Measurements from ENCODE around the gene ECSIT. TPM values are rescaled to one million over a fixed set of nuclear protein-coding genes. Genes with fewer than 3 reads are reported as not detected.

The ECSIT gene
- total and polyA plus RNA-seq, 11 donors, result 69.7 to 242 (median 133) TPM

GRCh38 chr19:11563532-11563931 is 34.6 kb upstream of the ECSIT start:
- H3K4me1 ChIP-seq, result peaks cover 0 to 19% (median 11%) of the 10 kb centered on the region in 12 donors
- no peaks in the 10 kb centered on the region for H3K27me3 ChIP-seq
- H3K4me3 ChIP-seq, result no peak overlapping the region
- TF ChIP-seq, protein P1, sequence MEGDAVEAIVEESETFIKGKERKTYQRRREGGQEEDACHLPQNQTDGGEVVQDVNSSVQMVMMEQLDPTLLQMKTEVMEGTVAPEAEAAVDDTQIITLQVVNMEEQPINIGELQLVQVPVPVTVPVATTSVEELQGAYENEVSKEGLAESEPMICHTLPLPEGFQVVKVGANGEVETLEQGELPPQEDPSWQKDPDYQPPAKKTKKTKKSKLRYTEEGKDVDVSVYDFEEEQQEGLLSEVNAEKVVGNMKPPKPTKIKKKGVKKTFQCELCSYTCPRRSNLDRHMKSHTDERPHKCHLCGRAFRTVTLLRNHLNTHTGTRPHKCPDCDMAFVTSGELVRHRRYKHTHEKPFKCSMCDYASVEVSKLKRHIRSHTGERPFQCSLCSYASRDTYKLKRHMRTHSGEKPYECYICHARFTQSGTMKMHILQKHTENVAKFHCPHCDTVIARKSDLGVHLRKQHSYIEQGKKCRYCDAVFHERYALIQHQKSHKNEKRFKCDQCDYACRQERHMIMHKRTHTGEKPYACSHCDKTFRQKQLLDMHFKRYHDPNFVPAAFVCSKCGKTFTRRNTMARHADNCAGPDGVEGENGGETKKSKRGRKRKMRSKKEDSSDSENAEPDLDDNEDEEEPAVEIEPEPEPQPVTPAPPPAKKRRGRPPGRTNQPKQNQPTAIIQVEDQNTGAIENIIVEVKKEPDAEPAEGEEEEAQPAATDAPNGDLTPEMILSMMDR (IDR thresholded peaks at IDR 0.05), result no peak
- TF ChIP-seq POLR2A (IDR thresholded peaks at IDR 0.05), result no peak
- H3K27ac ChIP-seq, result no peak overlapping the region
- no peak for ATAC-seq
- DNase-seq, result no peak
- 75 to 85% (median 80%) methylated on average over 8 of the region's 8 CpGs for WGBS, 4 donors
- no peaks in the 10 kb centered on the region for H3K36me3 ChIP-seq
- no peaks in the 10 kb centered on the region for H3K9me3 ChIP-seq
- intact Hi-C loops (cut with DNase I), result no loop called here

DNA sequence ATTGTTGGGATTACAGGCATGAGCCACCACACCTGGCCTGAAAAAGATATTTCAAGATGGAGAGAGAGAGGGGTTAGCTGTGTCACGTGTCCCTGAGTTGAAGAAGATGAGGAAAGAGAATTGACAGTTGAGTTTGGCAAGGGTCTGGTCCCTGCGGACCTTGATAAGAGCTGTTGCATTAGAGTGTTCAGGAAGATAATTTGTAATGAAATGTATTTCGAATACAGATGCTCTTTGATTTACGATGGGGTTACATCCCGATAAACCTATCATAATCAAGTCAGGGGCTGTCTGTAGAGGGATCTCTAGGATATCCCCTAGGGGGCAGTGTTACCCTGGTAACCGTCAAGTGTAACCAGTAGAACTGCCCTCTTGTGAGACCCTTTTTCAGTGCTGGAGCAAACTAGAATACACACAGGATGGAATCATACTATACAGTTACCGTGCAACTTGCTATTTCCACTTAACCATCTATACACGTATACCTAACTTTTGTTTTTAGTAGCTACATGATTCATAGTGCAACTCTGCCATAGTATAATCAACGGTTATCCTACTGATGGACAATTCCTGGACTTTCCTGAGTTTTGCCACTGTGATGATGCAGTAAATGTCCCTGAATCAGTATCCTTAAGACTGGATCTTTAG is 31.6 kb upstream of the ECSIT start:
- no peak for DNase-seq
- peaks cover 0 to 5% (median 0%) of the 10 kb centered on the region in 9 donors for H3K36me3 ChIP-seq
- H3K4me1 ChIP-seq, result peaks cover 0 to 35% (median 23%) of the 10 kb centered on the region in 12 donors
- no peak overlapping the region for H3K27ac ChIP-seq
- intact Hi-C loops (cut with DNase I), result no loop called here
- no peaks in the 10 kb centered on the region for H3K9me3 ChIP-seq
- H3K27me3 ChIP-seq, result no peaks in the 10 kb centered on the region
- WGBS, 4 donors, result 15 to 22% (median 19%) methylated on average over 9 of the region's 9 CpGs
- no peak for TF ChIP-seq POLR2A (IDR thresholded peaks at IDR 0.05)
- TF ChIP-seq, protein P1 (IDR thresholded peaks at IDR 0.05), result peak; percentile 39 to 83 (median 60)
- ATAC-seq, result peak in 3 of 4 donors; percentile 29 to 49 (median 46)
- peak overlapping the region in 4 of 12 donors; percentile 78 to 97 (median 90) for H3K4me3 ChIP-seq

GRCh38 chr19:11558881-11559828 is 30.2 kb upstream of the ECSIT start, which contains the start of gene ELOF1:
ELOF1 (minus strand) TSS chr19:11559230; CDS start chr19:11554347, 4,883 bp downstream.
- intact Hi-C loops (cut with DNase I), result loop anchor here in 3 of 10 donors (1.0 to 5.0 kb wide), 3 partner anchors 28 to 54 kb away; partner anchors contain the start of genes ZNF627 (in 1 of the 3) and ZNF653 (in 1 of the 3)
- H3K36me3 ChIP-seq, result peaks cover 0 to 15% (median 11%) of the 10 kb centered on the region in 9 donors

More at GRCh38 chr19:11558881-11559828, 30.2 kb upstream of the ECSIT start, which contains the start of gene ELOF1:
- ATAC-seq (peak; percentile 99), DNase-seq (peak; percentile 97 to 99 (median 99))
- peak within 1 kb of the TSS in 11 of 12 donors; percentile 70 to 88 (median 79) for H3K27ac ChIP-seq
- H3K9me3 ChIP-seq, result no peaks in the 10 kb centered on the region
- peak within 1 kb of the TSS; percentile 49 to 97 (median 87) for H3K4me3 ChIP-seq
- TF ChIP-seq POLR2A (IDR thresholded peaks at IDR 0.05), result peak in 1 of 2 donors; percentile 84
- TF ChIP-seq, protein P1 (IDR thresholded peaks at IDR 0.05), result peak in 5 of 12 donors; percentile 1 to 42 (median 19)
- H3K27me3 ChIP-seq, result no peaks in the 10 kb centered on the region
- H3K4me1 ChIP-seq, result peaks cover 0 to 39% (median 23%) of the 10 kb centered on the region in 12 donors
- 2 to 8% (median 4%) methylated on average over 34 to 57 of the region's 57 CpGs for WGBS, 4 donors
